Natural killer cell treated with Interleukin-12 subunit alpha and Interleukin-12 subunit beta and Interleukin-15 and Interleukin-18, amount 100 ng/mL, for 72 hours (primary cell): ENCODE results near the gene SRPK1. TPM values are rescaled to one million over a fixed set of nuclear protein-coding genes. Genes with fewer than 3 reads are reported as not detected.
"Not testable (repeated sequence)": the region's sequence is repeated elsewhere in the genome, so short reads cannot be mapped to it uniquely, and the experiment has no call there.

Experiments
- ATAC-seq, 2 donors: fragments of 150-1000 bp; cut with Tn5 transposase in 1 of 2; sonication (Bioruptor Pico), chemical (Tn5 transposase) in 1 of 2; 2 replicates each; pipeline ENCODE4 v1.10.0; 2021
- DNase-seq: peaks from one replicate; pipeline ENCODE4 v3.0.0; 2022; ENCODE audit warnings: low spot score
- H3K27ac Mint-ChIP-seq, 2 donors: 1 replicate in 1 of 2; 2 replicates in 1 of 2; pipeline ENCODE4 v1.8.0; 2022; ENCODE audit warnings: mixed read lengths in 2 of 2, mild to moderate bottlenecking in 1 of 2, moderate library complexity in 1 of 2
- H3K27me3 Mint-ChIP-seq, 2 donors: 1 replicate in 1 of 2; 2 replicates in 1 of 2; pipeline ENCODE4 v1.8.0; 2022; ENCODE audit warnings: mixed read lengths in 2 of 2
- H3K36me3 Mint-ChIP-seq: one replicate; pipeline ENCODE4 v1.8.0; 2022; ENCODE audit warnings: mixed read lengths
- H3K4me1 Mint-ChIP-seq, 2 donors: 1 replicate in 1 of 2; 2 replicates in 1 of 2; pipeline ENCODE4 v1.8.0; 2022; ENCODE audit warnings: low read depth in 2 of 2, mixed read lengths in 2 of 2, mild to moderate bottlenecking in 1 of 2
- H3K4me3 Mint-ChIP-seq: one replicate; pipeline ENCODE4 v1.8.0; 2022; ENCODE audit warnings: mixed read lengths
- H3K9me3 Mint-ChIP-seq: 2 replicates; pipeline ENCODE4 v1.8.0; 2022; ENCODE audit warnings: mixed read lengths
- total RNA-seq, 2 donors: library from RNA; stranded (reverse); gene quantifications; one replicate each; pipeline ENCODE4 v1.2.3, GENCODE V29; 2022

SRPK1 gene
- total RNA-seq, 2 donors from 2014 or later, result 70.6 to 140 TPM

- H3K27ac Mint-ChIP-seq, result peak overlapping the region; percentile 76 to 93
- ATAC-seq (no peak), DNase-seq (no peak)
- peaks cover 12% of the 10 kb centered on the region for H3K36me3 Mint-ChIP-seq
- H3K4me1 Mint-ChIP-seq, result peaks cover 29 to 41% of the 10 kb centered on the region in 2 donors
- no peaks in the 10 kb centered on the region for H3K9me3 Mint-ChIP-seq
- no peaks in the 10 kb centered on the region for H3K27me3 Mint-ChIP-seq
- peak overlapping the region; percentile 91 for H3K4me3 Mint-ChIP-seq
These were observed 1.2 kb upstream of the SRPK1 start for GRCh38 chr6:35922139-35922554.

- peak overlapping the region; percentile 91 to 95 for H3K27ac Mint-ChIP-seq
- peaks cover 12% of the 10 kb centered on the region for H3K36me3 Mint-ChIP-seq
- peak overlapping the region; percentile 100 for H3K4me3 Mint-ChIP-seq
- peak; percentile 76 to 78 for ATAC-seq
- peak; percentile 78 for DNase-seq
- peaks cover 32 to 41% of the 10 kb centered on the region in 2 donors for H3K4me1 Mint-ChIP-seq
- H3K9me3 Mint-ChIP-seq, result no peaks in the 10 kb centered on the region
- no peaks in the 10 kb centered on the region for H3K27me3 Mint-ChIP-seq
These were observed 809 bp downstream of the SRPK1 start for GRCh38 chr6:35919827-35920751.

GRCh38 chr6:35919085-35919826 is 1.6 kb downstream of the SRPK1 start:
- Mint-ChIP-seq H3K36me3 (peaks cover 12% of the 10 kb centered on the region), H3K4me3 (peak overlapping the region; percentile 100), H3K27me3 (no peaks in the 10 kb centered on the region), H3K4me1 (peaks cover 32 to 41% of the 10 kb centered on the region in 2 donors), H3K27ac (peak overlapping the region; percentile 91 to 95), H3K9me3 (no peaks in the 10 kb centered on the region)
- DNase-seq (no peak), ATAC-seq (peak; percentile 1 to 18)

- not testable (repeated sequence) for DNase-seq, H3K27me3 Mint-ChIP-seq, H3K4me3 Mint-ChIP-seq, H3K9me3 Mint-ChIP-seq, ATAC-seq
- Mint-ChIP-seq H3K27ac (peak overlapping the region in 1 of 2 donors; percentile 63), H3K4me1 (peaks cover 27 to 32% of the 10 kb centered on the region in 2 donors), H3K36me3 (peaks cover 16% of the 10 kb centered on the region)
These were observed 4.0 kb downstream of the SRPK1 start for GRCh38 chr6:35916893-35917292.

- Mint-ChIP-seq H3K4me1 (peaks cover 25% of the 10 kb centered on the region in 2 donors), H3K27ac (no peak overlapping the region), H3K27me3 (no peaks in the 10 kb centered on the region), H3K9me3 (no peaks in the 10 kb centered on the region), H3K4me3 (no peak overlapping the region), H3K36me3 (peaks cover 18% of the 10 kb centered on the region)
- DNase-seq, result no peak
- no peak for ATAC-seq
These were observed 4.8 kb downstream of the SRPK1 start for GRCh38 chr6:35916056-35916455.

- no peak overlapping the region for H3K4me3 Mint-ChIP-seq
These were observed 6.4 kb downstream of the SRPK1 start for GRCh38 chr6:35914536-35914935.

GRCh38 chr6:35911871-35912653 is 8.8 kb downstream of the SRPK1 start:
- no peaks in the 10 kb centered on the region for H3K27me3 Mint-ChIP-seq
- DNase-seq (no peak), ATAC-seq (no peak)
- no peak overlapping the region for H3K27ac Mint-ChIP-seq
- H3K4me1 Mint-ChIP-seq, result peaks cover 0 to 25% of the 10 kb centered on the region in 2 donors
- H3K9me3 Mint-ChIP-seq, result no peaks in the 10 kb centered on the region
- peaks cover 36% of the 10 kb centered on the region for H3K36me3 Mint-ChIP-seq
- no peak overlapping the region for H3K4me3 Mint-ChIP-seq

More at GRCh38 chr6:35914536-35914935, 6.4 kb downstream of the SRPK1 start:
- no peak overlapping the region for H3K27ac Mint-ChIP-seq
- H3K9me3 Mint-ChIP-seq, result no peaks in the 10 kb centered on the region
- DNase-seq, result no peak
- ATAC-seq, result no peak
- peaks cover 17 to 24% of the 10 kb centered on the region in 2 donors for H3K4me1 Mint-ChIP-seq
- H3K27me3 Mint-ChIP-seq, result no peaks in the 10 kb centered on the region
- H3K36me3 Mint-ChIP-seq, result peaks cover 25% of the 10 kb centered on the region

- not testable (repeated sequence) for ATAC-seq, H3K4me3 Mint-ChIP-seq
These were observed 11.3 kb downstream of the SRPK1 start for GRCh38 chr6:35909571-35909970.

GRCh38 chr6:35908753-35909401 is 12.0 kb downstream of the SRPK1 start:
- DNase-seq, ATAC-seq, H3K4me3 Mint-ChIP-seq, H3K9me3 Mint-ChIP-seq, H3K27ac Mint-ChIP-seq, H3K27me3 Mint-ChIP-seq: not testable (repeated sequence)
- Mint-ChIP-seq H3K4me1 (peaks cover 6 to 31% of the 10 kb centered on the region in 2 donors), H3K36me3 (peaks cover 41% of the 10 kb centered on the region)

More at GRCh38 chr6:35909571-35909970, 11.3 kb downstream of the SRPK1 start:
- H3K4me1 Mint-ChIP-seq, result peaks cover 6 to 31% of the 10 kb centered on the region in 2 donors
- H3K27ac Mint-ChIP-seq, DNase-seq, H3K27me3 Mint-ChIP-seq, H3K9me3 Mint-ChIP-seq: not testable (repeated sequence)
- peaks cover 41% of the 10 kb centered on the region for H3K36me3 Mint-ChIP-seq

GRCh38 chr6:35907750-35908149 is 13.1 kb downstream of the SRPK1 start:
- Mint-ChIP-seq H3K36me3 (peaks cover 41% of the 10 kb centered on the region), H3K4me3 (no peak overlapping the region), H3K27ac (no peak overlapping the region), H3K9me3 (no peaks in the 10 kb centered on the region), H3K27me3 (no peaks in the 10 kb centered on the region), H3K4me1 (peaks cover 6 to 31% of the 10 kb centered on the region in 2 donors)
- DNase-seq (no peak), ATAC-seq (no peak)

GRCh38 chr6:35906499-35906846 is 14.4 kb downstream of the SRPK1 start:
- no peaks in the 10 kb centered on the region for H3K27me3 Mint-ChIP-seq
- ATAC-seq (no peak), DNase-seq (no peak)
- H3K4me3 Mint-ChIP-seq, result no peak overlapping the region
- H3K27ac Mint-ChIP-seq, result no peak overlapping the region
- H3K36me3 Mint-ChIP-seq, result peaks cover 37% of the 10 kb centered on the region
- no peaks in the 10 kb centered on the region for H3K9me3 Mint-ChIP-seq
- H3K4me1 Mint-ChIP-seq, result peaks cover 6 to 31% of the 10 kb centered on the region in 2 donors

GRCh38 chr6:35905841-35906498 is 14.9 kb downstream of the SRPK1 start:
- Mint-ChIP-seq H3K4me1 (peaks cover 6 to 31% of the 10 kb centered on the region in 2 donors), H3K4me3 (no peak overlapping the region), H3K27ac (peak overlapping the region in 1 of 2 donors; percentile 6), H3K27me3 (no peaks in the 10 kb centered on the region), H3K36me3 (peaks cover 34% of the 10 kb centered on the region), H3K9me3 (no peaks in the 10 kb centered on the region)
- no peak for ATAC-seq
- no peak for DNase-seq
